Mesenteric fat pad (tissue), 1 donor: ENCODE measurements around the gene GOLGA8F. TPM values are rescaled to one million over a fixed set of nuclear protein-coding genes. Genes with fewer than 3 reads are reported as not detected.
"Not testable (repeated sequence)": the region's sequence is repeated elsewhere in the genome, so short reads cannot be mapped to it uniquely, and the experiment has no call there.

Experiments used
- DNase-seq: peaks from one replicate; pipeline ENCODE4 v3.0.0-alpha.2; 2020; ENCODE audit warnings: low spot score
- long read RNA-seq: library from polyadenylated mRNA; unstranded; transcript quantifications from one replicate; pipeline ENCODE4 v2.0.0, GENCODE V29; 2020
- microRNA-seq: library from miRNA; unstranded; fragments of <30 nt; microRNA quantifications from one replicate; pipeline ENCODE4 v1.2.0, GENCODE V29; 2020; ENCODE audit warnings: borderline number of aligned reads
- total RNA-seq: library from RNA; stranded (reverse); fragmentation: NEBNext Ultra II Directional; extraction: Animal tissue kit (Norgen Biotek cat#: 25700); gene quantifications from one replicate; pipeline ENCODE4 v1.2.1, GENCODE V29; 2021
- donor health status: DM: yes; HTN: yes; CAD: no.

Gene GOLGA8F, protein sequence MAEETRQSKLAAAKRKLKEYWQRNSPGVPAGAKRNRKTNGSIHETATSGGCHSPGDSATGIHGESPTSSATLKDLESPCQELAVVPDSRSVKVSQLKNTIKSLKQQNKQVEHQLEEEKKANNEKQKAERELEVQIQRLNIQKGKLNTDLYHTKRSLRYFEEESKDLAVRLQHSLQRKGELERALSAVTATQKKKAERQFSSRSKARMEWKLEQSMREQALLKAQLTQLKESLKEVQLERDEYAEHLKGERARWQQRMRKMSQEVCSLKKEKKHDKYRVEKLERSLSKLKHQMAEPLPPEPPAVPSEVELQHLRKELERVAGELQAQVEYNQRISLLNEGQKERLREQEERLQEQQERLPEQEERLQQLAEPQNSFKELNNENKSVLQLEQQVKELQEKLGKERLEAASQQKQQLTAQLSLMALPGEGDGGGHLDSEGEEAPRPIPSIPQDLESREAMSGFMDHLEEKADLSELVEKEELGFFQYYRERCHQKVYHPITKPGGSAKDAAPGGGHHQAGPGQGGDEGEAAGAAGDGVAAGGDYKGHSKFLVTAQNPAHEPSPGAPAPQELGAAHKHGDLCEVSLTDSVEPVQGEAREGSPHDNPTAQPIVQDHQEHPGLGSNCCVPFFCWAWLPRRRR
- not detected for total RNA-seq
- long read RNA-seq, partial matches to known transcripts, result 0 of 2 reads
- long read RNA-seq, other reads (novel, unspliced or antisense), result 2 of 2 reads

DNA sequence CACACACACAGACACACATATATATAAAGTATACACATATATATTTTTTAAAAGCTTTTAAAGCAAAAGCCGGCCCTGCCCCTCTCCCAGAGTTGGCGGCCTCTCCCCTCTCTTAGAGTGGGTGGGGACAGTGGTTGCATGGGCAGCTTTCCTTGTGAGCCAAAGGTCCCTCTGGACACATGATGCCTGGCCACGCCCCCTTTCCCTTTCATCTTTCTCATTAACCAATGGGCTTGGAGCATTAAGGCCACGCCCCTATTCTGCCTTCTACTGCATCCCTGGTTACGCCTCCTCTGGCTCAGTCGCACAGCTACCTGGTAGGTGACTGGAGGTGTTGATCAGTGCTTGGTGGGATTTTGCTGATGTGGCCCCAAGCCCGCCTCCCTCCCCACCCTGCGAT lies at the start of gene GOLGA8F:
GOLGA8F (plus strand) TSS at position 301 of the 400 bp plus-strand sequence; CDS start at position 399, 98 bp downstream.
- not testable (repeated sequence) for DNase-seq

DNA sequence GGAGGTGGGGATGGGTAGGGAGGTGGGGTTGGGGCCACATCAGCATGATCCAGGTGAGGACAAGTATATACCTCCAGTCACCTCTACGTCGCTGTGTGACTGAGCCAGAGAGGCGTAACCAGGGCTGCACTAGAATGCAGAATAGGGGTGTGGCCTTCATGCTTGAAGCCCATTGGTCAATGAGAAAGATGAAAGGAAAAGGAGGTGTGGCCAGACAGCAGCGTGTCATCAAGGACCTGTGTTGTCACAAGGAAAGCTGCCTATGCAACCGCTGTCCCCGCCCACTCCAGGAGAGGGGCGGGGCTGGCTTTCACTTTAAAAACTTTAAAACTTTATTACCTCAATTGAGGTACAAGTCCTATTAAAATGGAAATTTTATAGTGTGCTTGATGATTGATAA lies 20.5 kb upstream of the GOLGA8F start, which contains the start of gene GOLGA6L24:
GOLGA6L24 (minus strand) TSS at position 101 of the 400 bp plus-strand sequence; CDS start at position 40, 61 bp downstream.
- DNase-seq, result not testable (repeated sequence)

DNA sequence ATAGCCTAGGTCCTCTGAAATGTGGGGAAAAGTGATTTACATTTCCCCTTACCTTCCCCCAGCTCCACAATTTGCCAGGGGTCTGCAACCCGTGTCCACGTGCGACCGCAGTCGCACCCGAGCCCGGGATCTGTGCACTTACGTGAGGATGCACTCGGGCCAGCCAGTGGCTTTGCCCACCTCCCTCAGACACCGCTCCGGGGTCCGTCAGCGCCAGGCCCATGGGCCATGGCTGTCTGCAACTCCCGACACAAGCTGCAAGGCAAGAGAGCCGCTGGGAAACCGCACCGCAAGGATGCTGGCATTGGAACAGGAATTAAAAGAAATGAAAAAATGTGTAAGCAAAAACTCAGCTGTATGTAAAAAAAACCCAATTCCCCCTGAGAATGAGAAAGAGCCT lies 13.0 kb upstream of the GOLGA8F start:
- peak; percentile 1 for DNase-seq

DNA sequence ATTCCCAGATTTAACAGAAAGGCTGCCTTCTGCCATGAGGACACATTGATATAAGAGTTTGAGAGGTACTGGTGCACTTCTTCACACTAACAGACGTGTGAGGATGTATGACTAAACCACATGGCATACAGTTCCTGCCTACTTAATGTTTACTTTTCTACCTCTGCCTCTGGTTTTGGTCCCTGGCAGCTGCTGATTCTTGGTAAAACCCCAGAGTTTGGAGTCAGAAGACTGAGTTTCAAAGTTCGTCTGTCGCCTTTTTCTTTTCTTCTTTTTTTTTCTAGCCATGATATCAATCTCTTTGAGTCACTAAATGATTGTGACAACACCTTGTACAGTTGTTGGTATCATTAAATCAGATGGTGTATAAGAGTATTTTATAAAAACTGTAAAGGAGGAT lies 1.6 kb downstream of the GOLGA8F start:
- DNase-seq, result not testable (repeated sequence)

DNA sequence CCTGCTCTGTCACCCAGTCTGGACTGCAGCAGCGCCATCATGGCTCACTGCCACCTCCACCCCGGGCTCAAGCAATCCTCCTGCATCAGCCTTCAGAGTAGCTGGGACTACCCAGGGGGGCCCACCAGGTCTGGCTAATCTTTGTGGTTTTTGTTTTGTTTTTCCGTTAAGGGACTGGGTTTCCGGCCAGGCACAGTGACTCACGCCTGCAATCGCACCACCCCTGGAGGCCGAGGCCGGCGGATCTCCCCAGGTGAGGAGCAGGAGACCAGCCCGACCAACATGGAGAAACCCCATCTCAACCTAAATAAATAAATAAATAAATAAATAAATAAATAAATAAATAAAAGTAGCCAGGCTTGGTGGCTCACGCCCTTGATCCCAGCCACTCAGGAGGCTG lies 17.6 kb downstream of the GOLGA8F start:
- DNase-seq, result not testable (repeated sequence)

DNA sequence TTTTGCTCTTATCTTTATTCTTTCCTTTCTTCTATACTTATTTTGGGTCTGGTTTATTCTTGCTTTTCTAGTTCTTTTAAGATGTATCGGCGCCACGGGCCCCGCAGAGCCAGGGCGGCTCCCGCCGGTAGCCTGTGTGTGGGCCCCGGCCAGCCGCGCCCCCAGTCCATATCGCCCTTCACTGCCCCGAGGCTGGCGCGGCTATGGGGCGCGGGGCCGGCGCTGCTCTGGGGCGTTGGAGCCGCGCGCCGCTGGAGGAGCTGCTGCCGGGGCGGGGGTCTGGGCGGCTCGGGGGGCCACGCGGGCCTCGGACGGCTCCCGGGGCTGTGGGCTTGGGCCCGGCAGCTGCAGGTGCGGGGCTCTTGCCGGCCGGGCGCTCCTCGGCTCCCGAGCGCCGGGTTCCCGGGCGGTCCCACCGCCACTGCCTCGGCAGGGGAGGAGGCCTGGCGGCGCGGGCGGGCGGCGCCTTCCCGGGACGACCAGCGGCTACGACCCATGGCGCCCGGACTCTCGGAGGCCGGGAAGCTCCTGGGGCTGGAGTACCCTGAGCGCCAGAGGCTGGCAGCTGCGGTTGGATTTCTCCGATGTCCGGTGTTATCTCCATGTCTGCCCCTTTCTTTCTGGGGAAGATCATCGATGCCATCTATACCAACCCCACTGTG lies 24.4 kb downstream of the GOLGA8F start:
- DNase-seq, result not testable (repeated sequence)

DNA sequence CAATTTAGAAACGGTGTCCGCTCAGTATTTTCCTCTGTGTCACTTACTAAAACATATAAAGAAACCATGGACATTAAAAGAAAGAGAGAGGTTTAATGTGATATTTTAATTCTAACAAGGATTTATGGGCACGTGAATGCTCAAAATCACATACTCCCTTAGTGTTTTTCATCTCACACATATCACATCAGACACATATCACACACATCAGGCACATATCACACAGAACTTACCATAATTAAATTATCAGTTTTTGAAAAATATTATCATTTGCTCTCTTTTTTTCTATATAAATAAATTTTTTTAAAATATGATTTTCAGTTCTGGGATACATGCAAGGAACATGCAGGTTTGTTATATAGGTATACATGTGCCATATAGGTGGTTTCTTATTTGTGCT lies 42.0 kb downstream of the GOLGA8F start:
- not testable (repeated sequence) for DNase-seq

DNA sequence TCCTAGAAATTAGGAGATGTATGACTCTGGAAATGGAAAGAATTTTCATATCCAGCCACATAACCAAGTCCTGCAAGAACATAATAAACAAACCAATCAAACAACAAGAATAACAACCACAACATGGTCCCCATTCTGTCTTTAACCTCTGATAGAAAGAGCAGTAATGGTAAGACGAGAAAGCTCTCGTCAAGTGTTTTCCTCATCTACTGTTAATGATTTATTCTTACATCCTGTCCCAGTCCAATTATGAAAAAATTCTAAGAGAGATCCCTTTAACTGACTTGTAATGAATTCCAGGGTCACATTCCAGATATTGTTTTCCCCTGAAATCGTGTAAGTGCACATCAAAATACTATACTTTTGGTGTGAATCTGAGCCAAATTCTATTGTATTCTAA lies 57.1 kb downstream of the GOLGA8F start:
- DNase-seq, result not testable (repeated sequence)

Small RNA genes within 50 kb of the gene (microRNA-seq; reads per million reads assigned to microRNA genes)
- gene MIR4509-2, result not detected

Other genes starting within 250 kb of the GOLGA8F start
- gene HERC2, start 56.5 kb upstream of the GOLGA8F start, total RNA-seq, result 62.2 TPM
- gene GOLGA6L24, start 20.6 kb upstream of the GOLGA8F start, total RNA-seq, result not detected
- not detected for gene GOLGA8G, start 154.3 kb downstream of the GOLGA8F start, total RNA-seq
- not detected for gene GOLGA6L25, start 174.9 kb downstream of the GOLGA8F start, total RNA-seq